Kidney capillary endothelial cell (primary cell): ENCODE measurements around the gene HABP4.

Experiments used
- DNase-seq: peaks from one replicate; pipeline ENCODE4 v3.0.0-alpha.2; 2018; ENCODE audit warnings: low spot score

Gene HABP4

GRCh38 chr9:96522366-96522765, 72.4 kb downstream of the HABP4 start:
- no peak for DNase-seq

- no peak for DNase-seq
These were observed 73.4 kb downstream of the HABP4 start for GRCh38 chr9:96523374-96523773.

GRCh38 chr9:96524045-96524444, 74.1 kb downstream of the HABP4 start:
- DNase-seq = no peak

GRCh38 chr9:96524764-96525163, 74.8 kb downstream of the HABP4 start:
- no peak for DNase-seq

GRCh38 chr9:96532173-96532572, 82.2 kb downstream of the HABP4 start:
- DNase-seq = no peak

GRCh38 chr9:96540106-96540505, 90.1 kb downstream of the HABP4 start:
- no peak for DNase-seq
